ENCODE data around the gene RSAD2.
"Not testable (repeated sequence)": the region's sequence is repeated elsewhere in the genome, so short reads cannot be mapped to it uniquely, and the experiment has no call there.

The RSAD2 gene

DNA sequence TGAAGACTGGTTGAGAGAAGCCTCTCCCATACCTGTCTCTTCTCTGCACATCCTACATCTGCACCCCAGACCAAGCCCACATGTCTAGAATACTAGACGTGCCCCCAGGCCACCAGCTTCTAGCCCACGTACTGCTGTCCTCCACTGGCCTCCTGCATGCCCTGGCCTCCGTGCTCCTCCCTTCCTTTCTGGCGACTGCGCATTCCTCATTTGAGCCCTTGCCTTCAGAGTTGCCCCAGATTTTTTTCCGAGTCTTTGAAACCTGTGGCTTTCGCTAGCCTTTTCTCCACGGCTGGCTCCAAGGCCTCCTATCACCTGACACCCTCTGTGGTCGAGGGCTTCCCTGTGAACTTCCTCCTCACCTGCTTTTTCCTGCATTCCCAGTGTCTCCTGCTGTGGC lies 50.9 kb downstream of the RSAD2 start:
- DNase-seq = no peak

DNA sequence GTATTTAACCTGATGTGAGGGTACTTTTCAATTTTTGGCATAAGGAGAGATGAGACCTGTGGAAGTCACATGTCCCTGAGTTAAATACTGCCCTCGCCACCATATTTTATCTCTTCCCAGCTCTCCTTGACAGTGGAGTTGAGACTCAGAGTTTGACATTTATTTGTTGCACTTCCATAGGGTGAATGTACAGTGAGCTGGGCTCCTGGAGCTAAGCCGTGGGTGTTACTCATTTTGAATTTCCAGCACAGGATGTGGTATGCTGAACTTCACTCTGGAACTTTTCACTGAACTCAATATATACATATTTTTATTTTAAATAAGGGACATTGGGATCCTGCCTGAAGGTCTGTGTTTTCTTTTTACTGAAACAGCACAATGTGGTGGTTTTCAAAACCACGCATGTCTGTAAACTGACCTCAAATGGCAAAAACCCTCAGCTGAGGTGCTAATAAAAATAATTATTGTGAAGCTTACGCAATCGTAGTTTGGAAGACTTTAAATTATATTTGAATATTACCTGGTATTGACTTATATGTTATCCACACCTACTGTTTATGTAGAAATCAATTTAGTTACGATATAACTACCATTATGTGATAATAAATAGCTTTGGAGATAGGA lies 51.7 kb downstream of the RSAD2 start:
- peak in 2 of 3 donors; percentile 31 to 38 for DNase-seq

DNA sequence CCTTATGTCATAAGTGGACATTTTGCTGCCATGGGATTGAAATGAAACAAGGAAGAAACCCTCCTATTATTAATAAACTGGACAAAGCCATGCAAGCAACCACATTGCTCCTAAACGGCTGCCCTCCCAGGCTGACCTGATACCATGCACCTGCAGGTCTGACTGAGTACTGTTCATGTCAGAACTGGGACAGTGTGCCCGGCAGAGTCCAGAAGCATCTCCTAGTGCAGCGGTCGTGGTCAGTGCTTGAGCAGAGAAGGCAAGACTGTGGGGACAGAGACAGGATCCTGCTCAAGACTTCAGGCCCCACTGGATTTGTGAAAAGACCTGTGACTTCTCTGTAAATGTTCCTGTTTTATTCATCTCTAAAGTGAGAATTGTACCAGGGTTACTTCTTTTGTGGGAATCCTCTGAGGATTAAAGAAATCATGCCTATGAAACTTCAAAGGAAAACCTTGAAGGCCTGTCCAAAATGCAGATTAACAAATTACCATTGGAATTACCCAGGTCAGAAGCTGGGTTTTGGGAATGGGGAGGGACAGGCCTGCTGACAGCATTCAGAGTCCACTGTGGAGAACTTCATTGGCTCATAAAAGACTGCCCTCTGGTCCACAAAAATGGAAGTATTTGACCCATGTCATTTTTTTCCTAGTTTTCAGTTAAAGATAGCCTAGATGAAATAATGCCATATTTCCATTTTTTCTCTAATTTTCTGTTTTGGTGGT lies 53.5 kb downstream of the RSAD2 start:
- DNase-seq = no peak

DNA sequence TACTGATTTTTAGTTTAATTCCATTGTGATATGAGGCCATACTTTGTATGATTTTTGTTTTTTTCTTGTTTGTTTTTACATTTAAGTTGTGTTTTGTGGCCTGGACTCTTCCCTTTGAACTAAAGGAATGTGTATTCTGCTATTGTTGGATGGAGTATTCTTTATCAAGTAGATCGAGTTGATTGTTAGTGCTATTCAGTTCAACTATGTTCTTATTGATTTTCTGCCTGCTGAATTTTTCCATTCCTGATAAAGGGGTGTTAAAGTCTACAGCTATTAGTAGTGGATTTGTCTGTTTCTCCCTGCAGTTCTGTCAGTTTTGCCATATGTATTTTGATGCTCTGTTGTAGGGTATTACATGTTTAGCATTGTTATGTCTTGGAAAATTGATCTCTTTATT lies 54.2 kb downstream of the RSAD2 start:
- DNase-seq = no peak

DNA sequence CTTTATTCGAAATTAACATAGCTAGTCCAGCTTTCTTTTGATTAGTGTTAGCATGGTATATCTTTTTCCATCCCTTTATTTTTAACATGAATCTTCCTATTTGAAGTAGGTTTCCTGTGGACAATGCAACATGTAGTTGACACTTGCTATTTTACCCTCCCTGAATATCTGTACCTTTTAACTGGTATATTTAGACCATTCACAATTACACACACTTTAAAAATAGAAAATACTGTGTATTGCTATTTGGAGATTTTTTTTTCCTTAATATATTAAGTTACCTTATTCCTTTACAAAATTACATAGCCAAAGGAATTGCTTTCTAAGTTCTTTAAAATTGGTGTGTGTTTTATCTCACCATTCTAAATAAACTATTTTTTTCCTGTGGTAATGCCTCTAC lies 54.6 kb downstream of the RSAD2 start:
- DNase-seq = no peak

DNA sequence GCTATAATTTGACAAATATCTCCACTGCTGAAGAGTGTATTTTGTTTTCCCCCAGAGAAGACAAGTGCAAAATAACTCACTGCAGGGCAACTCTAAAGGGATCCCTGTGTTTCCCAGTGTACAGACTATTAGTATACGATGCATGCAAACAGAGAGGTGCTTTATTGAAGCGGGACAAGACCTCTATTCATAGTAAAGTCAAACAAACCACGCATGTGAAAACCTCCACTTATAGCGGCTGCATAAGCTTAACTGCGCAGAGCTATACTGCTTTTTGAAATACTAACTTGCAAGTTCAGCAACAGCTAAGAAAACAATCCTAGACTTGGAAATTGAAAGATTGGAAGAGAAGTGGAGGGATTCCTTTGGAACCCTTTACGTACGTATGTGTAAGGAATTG lies 55.3 kb downstream of the RSAD2 start:
- DNase-seq = no peak

DNA sequence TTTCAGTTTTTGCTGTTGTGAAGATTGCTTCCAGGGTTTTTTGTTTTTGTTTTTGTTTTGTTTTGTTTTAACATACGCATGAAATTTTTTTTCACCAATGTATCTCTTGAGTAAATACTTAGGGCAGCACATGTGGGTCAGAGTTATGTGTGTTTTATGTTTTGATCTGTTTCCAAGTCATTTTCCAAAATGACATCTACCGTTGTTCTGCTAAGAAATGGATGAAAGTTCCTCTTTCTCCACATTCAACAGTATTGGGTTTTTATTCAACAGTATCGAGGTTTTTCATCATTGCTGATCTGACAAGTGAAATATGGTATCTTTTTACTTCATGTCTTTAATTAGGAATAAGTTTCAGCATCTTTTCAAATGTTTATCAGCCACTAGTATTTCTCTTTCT lies 56.3 kb downstream of the RSAD2 start:
- DNase-seq = no peak

DNA sequence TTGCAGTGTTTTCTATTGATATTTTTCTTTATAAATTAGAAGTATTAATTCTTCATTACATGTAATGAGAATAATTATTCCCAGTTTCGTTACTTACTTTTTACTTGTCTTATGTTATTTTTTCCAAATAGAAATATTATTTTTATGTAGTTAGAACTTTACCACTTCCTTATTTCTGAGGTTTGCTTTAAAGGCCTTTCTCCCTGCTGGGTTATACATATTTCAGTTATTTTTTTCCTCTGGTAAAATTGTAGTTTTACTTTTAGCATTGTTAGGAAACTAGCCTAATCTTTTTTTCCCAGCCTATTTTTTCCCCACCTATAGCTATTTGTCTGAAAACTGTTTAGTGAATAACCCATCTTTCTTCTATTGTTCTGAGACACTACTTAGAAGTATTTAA lies 56.8 kb downstream of the RSAD2 start:
- no peak for DNase-seq

DNA sequence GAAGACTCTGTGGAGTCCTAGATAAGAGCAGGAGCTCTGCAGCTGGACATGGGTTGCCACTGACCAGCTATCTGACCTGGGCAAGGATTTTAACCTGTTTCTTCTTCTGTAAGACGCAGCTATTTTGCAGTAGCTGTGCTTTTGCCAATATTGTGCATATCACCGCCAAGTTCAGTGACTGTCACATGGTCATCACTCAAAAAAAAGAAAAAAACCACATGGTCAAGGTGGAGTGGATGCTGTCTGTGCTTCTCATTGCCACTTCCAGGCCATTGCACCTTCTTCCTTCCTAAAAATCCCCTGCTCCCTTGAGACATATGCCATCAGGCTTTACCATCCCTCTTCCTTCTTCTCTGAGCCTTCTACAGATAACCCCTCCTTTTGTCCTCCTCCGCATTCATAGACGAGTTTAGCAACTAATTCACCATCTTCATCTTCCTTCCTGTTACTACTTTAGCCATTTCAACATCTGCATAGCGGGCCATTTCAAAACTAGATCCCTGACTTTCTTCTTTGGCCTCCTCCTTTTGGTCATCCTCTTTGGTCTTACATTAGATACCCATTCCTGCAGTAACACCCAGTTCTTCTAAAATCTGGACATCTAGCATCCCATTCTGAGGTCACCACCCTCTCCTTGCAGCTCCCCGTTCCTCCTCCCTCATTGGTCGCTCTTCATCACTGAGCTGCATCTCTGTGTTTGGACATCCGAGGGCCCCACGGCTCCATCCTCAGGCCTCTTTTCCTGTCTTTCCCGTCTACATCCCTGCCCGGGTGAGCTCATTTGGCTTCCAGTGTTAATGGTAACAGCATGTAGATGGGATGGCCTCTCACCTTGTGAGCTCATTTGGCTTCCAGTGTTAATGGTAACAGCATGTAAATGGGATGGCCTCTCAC lies 57.4 kb downstream of the RSAD2 start:
- peak in 2 of 3 donors; percentile 37 to 43 for DNase-seq

DNA sequence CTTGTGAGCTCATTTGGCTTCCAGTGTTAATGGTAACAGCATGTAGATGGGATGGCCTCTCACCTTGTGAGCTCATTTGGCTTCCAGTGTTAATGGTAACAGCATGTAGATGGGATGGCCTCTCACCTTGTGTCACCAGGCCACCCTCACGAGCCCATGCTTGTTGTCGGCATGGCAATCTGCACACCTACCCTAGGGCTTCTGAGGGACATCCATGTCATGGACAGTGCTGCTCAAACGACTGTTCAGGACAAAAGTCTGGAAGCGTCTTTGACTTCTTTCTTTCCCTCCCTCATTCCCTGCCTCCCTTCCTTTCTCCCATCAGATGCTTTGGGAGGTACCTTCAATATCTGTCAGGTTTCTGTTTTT lies 58.1 kb downstream of the RSAD2 start:
- DNase-seq = not testable (repeated sequence)

DNA sequence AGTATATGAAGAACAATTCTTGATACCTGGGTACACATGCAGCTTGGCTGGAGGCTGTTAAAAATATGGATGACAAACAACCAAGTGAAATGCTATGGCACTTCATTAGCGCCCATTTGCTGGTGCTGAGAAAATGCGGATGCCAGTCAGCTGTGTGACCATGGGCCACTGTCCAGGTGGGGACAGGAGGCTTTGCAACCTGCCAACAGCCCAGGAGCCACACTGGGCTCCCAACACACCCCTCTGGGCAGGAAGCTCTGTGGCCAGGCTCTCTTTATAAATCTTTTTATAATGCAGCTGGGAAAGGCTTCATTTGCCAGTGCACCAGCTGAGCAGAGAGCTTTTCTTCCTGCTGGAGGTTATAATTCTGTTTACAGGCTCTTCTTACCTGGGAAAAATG lies 59.6 kb downstream of the RSAD2 start:
- DNase-seq = no peak

DNA sequence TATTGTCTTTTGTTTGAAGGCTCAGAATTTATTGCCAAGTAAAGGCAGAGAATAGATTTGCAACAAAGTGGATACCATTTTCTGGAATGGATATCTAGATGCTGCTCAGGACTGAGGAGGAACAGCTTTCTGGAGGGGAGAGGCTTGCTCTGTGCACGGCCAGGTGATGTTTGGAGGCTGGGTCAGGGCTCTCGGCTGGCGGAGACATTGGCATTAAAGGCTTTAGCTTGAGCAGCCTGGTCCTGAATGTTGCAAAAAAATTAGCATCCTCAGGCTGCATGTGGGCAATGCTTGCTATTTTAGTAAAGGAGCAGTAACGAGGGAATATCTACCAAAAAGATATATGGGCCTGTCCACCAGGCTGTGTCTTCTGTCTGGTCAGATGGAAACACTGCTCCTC lies 60.0 kb downstream of the RSAD2 start:
- DNase-seq = no peak

DNA sequence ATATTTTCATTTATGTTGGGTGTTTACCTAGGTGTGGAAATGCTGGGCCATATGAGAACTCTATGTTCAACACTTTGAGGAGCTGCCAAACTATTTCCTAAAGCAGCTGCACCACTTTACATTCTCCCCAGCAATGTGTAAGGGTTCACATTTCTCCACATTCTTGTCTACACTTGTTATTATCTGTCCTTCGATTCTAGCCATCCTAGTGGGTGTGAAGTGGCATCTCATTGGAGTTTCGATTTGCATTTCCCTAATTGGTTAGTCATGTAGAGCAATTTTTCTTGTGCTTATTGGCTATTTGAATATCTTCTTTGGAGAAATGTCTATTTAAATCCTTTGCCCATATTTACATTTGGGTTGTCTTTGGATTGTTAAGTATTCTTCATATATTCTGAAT lies 61.5 kb downstream of the RSAD2 start:
- DNase-seq = no peak

DNA sequence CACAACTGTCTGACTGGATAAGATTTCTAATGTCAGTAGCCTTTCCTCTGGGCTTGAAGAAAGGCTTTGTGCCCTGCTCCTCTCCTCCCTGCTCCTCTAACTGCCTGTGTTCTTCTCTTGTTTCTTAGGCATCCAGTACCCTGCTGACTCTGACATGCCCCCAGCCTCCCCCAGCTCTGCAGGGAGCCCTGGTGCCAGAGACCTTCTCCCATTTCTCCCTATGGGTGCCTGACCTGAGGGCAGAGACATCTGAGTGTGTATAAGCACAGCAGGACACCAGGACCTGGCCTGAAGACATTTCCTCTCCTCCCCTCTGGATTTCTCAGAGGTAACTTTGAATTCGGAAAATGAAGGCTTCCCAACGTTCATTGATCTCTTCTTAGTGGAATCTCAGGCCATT lies 63.2 kb downstream of the RSAD2 start:
- no peak for DNase-seq

DNA sequence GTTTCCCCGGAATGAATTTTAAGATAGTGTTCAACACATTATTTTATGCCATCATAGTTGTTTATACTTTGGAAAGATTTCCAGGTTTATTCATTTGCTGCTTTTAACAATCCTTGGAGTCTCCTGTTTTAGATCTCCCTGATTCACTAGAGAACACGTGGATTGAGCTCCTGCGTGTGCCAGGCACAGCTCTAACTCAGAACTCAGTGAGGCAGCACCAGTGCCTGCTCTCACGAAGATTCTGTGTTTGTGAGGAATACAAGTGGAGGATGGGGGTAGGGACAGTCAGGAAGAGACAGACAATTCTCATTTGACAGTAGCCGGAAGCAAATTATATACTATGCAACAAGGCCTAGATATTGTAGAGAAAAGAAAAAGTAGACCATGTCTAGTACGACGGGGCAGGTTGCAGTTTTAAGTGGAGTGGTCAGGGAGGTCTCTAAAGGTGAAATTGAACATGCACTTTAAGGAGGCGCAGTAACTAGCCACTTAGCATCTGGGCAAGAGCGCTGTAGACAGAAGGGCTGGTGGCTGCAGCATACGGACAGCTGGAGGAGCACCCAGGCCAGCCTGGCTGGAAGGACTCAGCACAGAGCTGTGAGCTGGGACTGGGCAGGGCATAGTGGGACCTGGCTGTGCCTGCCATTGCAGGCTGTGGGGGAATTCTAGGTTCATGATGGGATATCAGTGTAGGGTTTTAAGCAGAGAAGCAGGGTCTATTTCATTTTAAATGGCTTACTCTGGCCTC lies 63.9 kb downstream of the RSAD2 start:
- DNase-seq = no peak

DNA sequence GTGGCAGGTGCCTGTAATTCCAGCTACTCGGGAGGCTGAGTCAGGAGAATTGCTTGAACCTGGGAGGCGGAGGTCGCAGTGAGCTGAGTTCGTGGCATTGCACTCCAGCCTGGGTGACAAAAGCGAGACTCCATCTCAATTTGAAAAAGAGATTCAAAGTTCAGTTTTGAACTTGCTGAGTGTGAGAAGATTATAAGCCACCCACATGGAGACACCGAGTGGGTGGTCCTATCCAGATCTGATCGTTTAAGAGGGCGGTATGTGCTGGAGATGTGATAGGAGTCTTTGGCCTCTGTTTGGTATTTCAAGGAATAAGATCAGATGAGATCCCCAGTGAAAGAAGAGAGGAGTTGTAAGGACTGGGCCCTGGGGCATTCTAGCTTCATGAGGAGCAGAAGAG lies 65.3 kb downstream of the RSAD2 start:
- DNase-seq = no peak

DNA sequence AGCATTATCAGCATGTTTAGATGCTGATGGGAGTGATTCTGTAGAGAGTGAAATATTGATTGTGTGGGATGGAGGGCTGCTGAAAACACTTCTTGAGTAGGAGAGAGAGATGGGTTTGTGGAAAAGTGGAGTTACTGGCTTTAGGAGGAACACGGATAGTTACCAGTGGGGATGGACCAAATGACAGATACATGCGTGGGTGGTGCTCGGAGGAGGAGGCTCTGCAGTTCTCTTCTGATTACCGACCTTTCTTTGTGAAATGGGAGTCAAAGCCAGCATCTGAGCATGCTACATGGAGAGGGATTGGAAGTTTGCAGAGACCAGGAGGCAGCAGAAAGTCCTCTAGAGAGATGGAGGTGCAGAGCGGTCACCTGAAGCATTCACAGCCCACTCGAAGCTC lies 65.9 kb downstream of the RSAD2 start:
- no peak for DNase-seq

DNA sequence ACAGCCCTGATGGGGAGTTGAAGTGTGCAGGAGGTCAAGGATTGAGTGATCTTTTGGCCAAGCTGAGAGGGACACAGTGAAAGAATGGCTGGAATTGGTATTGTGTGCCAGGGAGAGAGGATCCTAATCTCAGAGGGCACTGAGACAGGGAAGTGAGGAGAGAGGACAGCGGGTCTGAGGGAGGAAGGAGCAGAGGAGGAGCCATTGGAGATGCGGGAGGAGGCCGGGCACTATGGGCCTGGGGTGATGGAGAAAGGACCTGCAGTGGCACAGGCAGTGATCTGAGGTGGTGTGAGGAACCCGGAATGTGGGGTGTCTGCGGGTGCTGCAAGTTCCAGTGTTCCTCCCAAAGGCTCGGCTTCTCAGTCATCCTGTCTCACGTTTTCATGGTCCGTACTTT lies 66.4 kb downstream of the RSAD2 start:
- DNase-seq = no peak

DNA sequence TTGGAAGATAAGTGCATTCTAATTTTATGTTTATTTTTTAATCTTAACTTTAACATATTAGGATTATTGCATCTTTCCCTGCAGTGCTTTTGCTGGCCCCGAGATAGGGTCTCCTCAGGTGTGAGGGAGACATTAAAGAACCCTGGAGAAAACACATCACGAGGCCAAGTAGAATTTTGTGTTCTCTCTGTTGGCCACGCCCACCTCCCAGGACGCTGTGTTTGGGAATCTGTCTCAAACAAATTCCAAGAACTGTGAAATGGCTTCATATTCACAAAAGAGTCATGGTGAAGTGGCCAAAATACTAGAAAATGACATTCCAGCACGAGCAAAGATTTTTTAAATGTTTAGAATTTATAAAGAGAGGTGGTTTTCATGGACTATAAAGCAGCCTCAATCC lies 67.0 kb downstream of the RSAD2 start:
- no peak for DNase-seq

DNA sequence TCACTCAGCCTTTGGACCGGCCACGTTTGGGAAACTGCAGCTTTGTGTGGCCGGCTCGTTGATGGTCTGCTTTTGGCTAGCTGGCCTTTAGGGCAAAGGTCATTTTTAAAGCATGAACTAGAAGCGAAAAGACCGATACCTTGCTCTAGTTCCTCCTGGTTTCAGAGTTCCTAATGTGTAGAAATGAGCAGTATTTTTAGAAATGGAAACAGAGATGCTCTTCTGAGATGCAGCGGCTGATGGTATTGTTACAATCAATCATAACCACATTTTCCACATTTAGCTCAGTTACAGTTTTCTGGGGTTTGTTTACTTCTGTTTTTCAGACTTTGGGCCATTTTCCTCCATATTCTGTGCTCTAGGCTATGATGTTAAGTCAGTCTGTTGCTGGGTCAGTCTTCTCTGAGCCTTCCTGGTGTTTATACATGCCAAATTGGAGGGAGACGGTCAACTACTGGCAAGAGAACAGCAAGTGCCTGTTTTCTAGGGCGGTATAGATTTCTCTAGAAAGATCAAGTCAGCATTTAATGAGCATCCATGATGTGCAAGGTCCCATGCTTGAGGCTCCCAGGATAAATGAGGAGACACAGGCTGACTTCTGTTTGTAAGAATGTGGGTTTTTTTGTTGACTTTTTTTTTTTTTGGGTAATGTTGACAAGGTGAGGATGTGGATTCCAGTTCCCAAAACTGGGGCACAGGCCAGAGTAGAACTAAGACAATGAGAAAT lies 67.7 kb downstream of the RSAD2 start:
- DNase-seq = peak; percentile 10 to 65 (median 44)

DNA sequence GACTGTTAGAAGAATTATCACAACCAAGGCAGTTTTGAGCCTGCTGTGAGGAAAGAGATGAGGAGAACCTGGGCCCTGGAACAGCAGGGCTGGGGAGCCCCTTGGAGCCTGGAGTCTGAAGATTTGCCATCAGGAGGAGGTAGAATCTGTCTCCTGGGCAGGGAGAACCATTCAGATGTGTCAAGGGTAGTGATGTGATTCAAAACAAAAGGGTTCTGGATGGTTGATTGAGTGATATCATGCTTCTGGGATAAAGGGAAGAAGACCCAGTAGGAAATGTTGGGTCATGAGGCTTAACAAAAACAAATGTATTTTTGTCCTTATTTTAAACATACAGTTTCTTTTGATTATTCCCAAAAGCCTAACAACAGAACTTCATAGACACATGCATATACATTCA lies 68.2 kb downstream of the RSAD2 start:
- DNase-seq = peak in 1 of 3 donors; percentile 45

DNA sequence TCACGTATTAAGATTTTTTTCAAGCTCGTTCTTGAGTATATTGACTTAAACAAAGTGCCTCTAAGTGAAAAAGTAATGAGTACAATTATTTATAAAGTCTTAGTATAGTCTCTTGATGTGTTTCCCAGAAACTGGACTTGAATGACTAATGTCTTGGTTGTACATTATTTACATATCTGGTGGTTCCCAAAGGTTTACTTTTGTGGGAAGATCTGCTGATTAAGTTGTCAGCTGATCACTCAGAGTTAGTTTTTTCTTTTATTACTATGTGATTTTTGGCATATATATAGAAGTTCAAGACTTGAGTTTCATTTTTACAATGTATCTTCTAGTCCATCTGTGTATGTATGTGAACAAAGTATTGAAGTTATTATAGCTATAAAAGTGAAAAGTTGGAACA lies 69.1 kb downstream of the RSAD2 start:
- DNase-seq = peak; percentile 62 to 95 (median 86)

Measured in suppressor macrophage treated with lipopolysaccharide for 1 hour (primary cell).